ENCODE data around the gene HS6ST3.

Gene HS6ST3

DNA sequence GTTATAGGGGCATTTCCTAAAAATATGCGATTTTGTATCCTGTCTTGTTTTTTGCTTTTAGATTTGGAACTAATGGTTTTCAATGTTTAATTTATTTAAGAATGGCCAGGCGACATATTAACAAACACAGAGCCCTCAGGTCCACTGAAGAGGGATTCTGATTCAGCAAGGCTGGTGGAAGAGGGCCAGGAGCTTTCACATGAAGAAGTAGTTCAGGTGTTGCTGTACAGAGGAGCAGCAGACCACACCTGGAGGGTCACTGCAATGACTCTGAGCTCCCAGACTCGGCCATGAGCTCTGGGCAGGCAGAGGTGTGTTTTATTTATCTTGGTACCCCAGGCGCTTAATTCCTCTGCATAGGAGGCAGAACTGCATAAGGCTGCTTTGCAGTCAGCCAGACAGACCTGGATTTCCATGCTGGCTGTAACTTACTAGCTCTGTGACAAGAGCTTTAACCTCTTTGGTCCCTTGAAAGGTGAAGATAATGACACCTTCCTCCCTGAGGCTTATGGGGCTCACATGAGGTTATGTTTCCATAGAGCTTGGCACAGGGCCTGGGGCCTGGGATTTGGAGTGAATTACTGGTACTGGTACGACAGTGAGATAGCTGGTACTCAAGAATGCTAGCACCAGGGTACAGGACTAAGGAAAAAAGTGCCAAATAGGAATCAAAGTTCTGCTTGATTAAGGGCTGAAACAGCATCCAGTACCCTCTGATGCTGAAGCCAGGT is 719.6 kb downstream of the HS6ST3 start:
- no peak for DNase-seq

- no peak for DNase-seq
Measured at GRCh38 chr13:96810104-96810503, 720.2 kb downstream of the HS6ST3 start.

GRCh38 chr13:96811049-96811448 is 721.1 kb downstream of the HS6ST3 start:
- no peak for DNase-seq

GRCh38 chr13:96816261-96816660 is 726.4 kb downstream of the HS6ST3 start:
- DNase-seq, result no peak

DNA sequence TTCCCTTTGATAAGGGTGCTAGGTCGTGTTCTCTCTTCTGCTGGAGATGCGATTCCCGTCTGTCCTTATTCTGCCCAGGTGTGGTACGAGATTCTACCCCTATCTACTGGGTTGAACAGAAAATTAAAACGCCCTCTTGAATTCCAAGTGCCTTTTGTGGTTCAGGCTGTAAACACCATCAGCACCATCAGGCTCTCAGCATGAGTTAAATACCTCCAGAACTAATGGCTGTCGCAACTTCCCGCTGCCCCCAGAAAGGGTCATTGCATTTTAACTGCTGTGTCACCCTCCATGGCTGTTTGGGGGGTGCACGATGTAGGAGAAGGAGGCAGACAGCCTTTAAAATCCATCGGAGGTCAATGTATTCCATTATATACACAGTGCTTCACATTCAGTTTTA is 727.0 kb downstream of the HS6ST3 start:
- no peak for DNase-seq

GRCh38 chr13:96817336-96817941 is 727.5 kb downstream of the HS6ST3 start:
- DNase-seq, result no peak

- DNase-seq, result no peak
Measured at GRCh38 chr13:96819375-96819774, 729.5 kb downstream of the HS6ST3 start.

GRCh38 chr13:96821381-96821780 is 731.5 kb downstream of the HS6ST3 start:
- DNase-seq, result no peak

GRCh38 chr13:96821971-96822370 is 732.1 kb downstream of the HS6ST3 start:
- DNase-seq, result no peak

DNA sequence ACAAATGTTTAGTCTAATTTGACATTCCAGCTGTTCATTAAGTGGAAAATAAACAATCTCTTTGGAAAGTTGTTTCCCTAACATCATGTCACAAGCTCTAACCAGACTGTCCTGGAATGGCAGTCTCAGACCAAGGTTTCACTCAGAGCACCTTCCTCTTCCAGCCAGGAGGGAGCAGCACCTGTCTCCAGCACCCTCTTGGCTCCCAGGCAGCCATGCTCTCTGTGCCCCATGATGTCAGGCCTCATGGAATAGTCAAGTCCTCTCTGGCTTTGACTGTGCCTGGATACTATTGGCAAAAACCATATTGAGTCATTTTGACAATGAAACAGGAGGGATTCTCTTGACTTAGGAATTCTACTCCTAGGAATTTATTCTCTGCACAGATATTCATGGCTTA is 733.0 kb downstream of the HS6ST3 start:
- DNase-seq, result no peak

DNA sequence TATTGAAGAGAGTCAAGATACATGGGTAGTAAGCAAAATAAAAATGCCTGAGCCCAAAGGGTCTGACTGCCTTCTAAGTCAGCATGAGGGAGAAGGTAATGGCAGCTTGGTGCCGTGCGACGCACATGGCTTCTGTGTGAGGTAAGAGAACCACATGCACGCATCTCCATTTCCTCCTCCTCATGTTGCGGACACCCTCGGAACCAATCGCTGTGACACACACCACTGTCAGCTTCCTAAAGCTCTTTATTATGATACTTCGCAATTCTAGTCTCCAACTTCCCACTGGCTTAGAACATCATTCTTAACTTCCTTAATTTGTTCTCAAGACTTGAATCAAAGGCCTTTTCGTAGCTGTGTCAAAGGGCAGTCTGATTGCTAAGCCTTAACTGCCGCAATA is 734.2 kb downstream of the HS6ST3 start:
- no peak for DNase-seq

DNA sequence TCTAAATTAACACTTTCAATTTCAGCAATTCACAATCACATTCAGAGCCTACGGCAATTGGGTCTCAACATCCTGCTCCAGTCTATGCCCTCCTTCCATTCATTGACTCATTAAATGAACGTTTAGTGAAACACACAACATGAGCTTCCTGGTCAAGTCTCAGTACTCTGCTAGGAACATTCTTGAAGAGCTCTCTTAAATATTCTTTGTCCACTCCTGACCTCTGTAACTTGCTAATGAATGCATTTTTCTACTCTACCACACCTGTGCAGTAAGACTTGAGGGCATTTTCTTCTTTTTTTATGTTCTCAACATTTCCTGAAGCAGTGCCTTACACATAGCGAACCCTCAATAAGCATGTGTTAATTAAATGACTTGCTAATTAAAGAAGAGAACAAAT is 735.7 kb downstream of the HS6ST3 start:
- no peak for DNase-seq

DNA sequence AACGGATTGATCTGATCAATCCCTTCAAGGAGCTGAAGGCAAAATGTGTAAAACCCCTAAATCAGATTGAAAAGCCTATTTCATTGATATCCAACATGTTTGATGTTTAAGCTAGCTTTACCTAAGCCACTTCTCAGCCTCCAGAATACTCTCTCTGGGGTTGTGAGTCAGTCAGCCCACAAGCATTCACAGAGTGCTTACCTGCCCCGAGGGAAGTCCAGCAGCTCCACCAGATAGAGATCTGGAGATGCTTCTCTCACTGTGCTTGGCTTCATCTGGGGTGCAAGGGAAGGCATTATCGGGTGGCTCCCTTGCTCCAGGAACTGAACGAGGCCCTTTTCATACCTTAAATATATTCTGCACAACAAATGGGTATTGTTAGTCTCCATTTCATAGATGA is 744.7 kb downstream of the HS6ST3 start:
- DNase-seq, result no peak

DNA sequence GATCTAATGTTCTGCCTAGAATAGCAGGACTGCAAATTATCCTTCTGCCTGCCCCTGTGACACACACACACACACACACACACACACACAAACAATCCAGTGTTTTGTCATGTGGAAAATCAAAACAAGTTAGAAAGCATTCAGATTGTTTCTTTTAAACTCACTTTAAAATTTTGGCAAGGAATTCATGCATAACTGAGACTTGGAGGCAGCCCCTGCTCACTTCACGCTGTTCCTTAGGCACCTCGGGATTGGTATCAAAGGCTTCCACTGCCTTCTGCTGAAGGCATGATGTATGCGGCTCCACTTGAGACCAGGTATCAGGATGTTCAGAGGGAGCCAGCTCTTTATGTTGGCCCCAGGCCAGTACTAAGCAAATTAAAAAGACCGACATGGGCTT is 745.6 kb downstream of the HS6ST3 start:
- no peak for DNase-seq

DNA sequence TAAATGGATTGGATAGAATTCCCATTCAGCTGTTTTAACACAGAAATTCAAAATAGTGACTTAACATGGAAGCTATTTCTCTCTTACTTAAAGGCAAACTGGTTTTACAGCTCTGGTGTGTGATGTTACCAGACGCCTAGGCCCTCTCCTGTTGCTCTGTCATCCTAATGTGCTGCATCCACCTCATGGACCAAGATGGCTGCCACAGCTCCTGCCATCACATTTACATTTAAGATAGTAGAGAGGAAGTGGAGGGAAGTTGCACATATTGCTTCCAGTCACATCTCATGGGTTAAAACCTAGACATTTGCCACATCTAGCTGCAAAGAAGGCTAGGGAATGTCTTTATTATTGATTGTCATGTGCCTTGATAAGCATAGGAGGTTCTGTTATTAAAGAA is 746.8 kb downstream of the HS6ST3 start:
- no peak for DNase-seq

GRCh38 chr13:96837809-96838208 is 747.9 kb downstream of the HS6ST3 start:
- DNase-seq, result no peak

- DNase-seq, result no peak
Measured at GRCh38 chr13:96844195-96844594, 754.3 kb downstream of the HS6ST3 start.

DNA sequence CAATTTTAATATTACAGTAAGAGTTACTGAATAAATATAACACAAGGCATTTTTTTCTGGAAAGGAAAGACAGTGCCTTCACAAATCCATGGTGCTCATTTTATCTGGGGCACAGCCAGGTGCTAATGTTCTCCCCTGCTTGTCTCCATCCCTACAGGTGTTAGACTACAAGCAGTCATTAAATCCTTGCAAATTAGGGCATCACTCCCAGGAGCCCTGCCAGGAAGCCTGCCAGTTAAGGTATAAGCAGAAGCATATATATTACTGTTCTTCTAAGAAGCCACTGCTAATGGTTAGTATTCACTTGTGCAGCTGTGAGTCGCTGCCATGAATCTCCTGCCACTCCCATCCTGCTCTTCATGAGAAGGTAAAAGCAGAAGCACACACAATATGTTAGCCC is 754.7 kb downstream of the HS6ST3 start:
- DNase-seq, result no peak

- DNase-seq, result no peak
Measured at GRCh38 chr13:96848286-96848685, 758.4 kb downstream of the HS6ST3 start.

DNA sequence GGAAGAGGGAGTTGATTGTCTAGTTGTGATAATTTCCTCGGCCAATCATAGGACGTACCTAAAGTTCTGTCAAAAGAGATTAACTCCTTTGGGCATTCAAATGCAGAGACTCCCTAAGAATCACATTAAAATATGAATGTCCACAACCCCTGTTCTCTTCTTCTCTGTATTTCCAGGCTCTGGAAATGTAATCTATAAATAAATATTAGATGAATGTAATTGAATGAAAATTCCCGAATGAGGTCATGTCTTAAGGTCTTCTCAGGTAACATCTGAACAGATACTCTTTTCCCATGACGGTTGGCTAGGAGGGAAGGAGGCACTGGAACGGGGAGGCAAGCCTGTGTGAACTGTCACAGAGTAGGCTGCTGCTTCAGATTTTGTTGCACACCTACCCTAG is 759.2 kb downstream of the HS6ST3 start:
- no peak for DNase-seq

- DNase-seq, result no peak
Measured at GRCh38 chr13:96850538-96851145, 760.7 kb downstream of the HS6ST3 start.

GRCh38 chr13:96851856-96852445 is 762.0 kb downstream of the HS6ST3 start:
- no peak for DNase-seq

- no peak for DNase-seq
Measured at GRCh38 chr13:96858133-96858826, 768.4 kb downstream of the HS6ST3 start.

GRCh38 chr13:96860882-96861281 is 771.0 kb downstream of the HS6ST3 start:
- no peak for DNase-seq

Data from CD4-positive, alpha-beta T cell treated with Interleukin-12 subunit alpha and Interleukin-12 subunit beta, for 1 hour (primary cell).